Lower leg skin (tissue), 4 donors: ENCODE data around the gene SPEF1. TPM values are rescaled to one million over a fixed set of nuclear protein-coding genes. Genes with fewer than 3 reads are reported as not detected.
A peak's percentile ranks its signal among the peaks of the same experiment; 100 is the strongest.

Source experiments
- DNase-seq, 2 donors: peaks; one replicate each; pipeline ENCODE4 v3.0.0-alpha.2; 2019; ENCODE audit warnings: low spot score in 2 of 2
- H3K4me3 ChIP-seq: fragments of 200-600 bp; sonication (generic); 2 replicates; pipeline ENCODE4 v1.5.1; 2017; ENCODE audit warnings: mild to moderate bottlenecking, low read depth; ENCODE audit not compliant: poor library complexity, severe bottlenecking
- CTCF ChIP-seq, 3 donors: fragments of 450-650 bp; IDR thresholded peaks; one replicate each; pipeline ENCODE4 v1.5.1; 2016; ENCODE audit warnings: antibody characterized with exemption in 3 of 3, mild to moderate bottlenecking in 3 of 3, moderate library complexity in 2 of 3
- POLR2A ChIP-seq, 2 donors: fragments of 450-650 bp; IDR thresholded peaks; one replicate each; pipeline ENCODE4 v1.6.1; 2016 to 2017; ENCODE audit warnings: antibody characterized with exemption in 2 of 2, mild to moderate bottlenecking in 1 of 2, moderate library complexity in 1 of 2
- WGBS, 2 donors: methylation state at CpG; one replicate each; pipeline ENCODE4 v1.1.5; 2018; 5-methylcytosine and 5-hydroxymethylcytosine counted together
- intact Hi-C: fragments of 100-400 bp; cut with DNase I; formaldehyde crosslinking; loops from one replicate; pipeline ENCODE4 v1.15.0; 2023; ENCODE audit warnings: low total_unique reads
- total RNA-seq, 4 donors: library from RNA; depleted of rRNA; stranded (reverse); fragments of >200 nt; gene quantifications; one replicate each; pipeline ENCODE4 v1.1.0, GENCODE V29; 2016

SPEF1 gene
- total RNA-seq, 4 donors from 2014 or later: 0.13 TPM; not detected in 3

DNA sequence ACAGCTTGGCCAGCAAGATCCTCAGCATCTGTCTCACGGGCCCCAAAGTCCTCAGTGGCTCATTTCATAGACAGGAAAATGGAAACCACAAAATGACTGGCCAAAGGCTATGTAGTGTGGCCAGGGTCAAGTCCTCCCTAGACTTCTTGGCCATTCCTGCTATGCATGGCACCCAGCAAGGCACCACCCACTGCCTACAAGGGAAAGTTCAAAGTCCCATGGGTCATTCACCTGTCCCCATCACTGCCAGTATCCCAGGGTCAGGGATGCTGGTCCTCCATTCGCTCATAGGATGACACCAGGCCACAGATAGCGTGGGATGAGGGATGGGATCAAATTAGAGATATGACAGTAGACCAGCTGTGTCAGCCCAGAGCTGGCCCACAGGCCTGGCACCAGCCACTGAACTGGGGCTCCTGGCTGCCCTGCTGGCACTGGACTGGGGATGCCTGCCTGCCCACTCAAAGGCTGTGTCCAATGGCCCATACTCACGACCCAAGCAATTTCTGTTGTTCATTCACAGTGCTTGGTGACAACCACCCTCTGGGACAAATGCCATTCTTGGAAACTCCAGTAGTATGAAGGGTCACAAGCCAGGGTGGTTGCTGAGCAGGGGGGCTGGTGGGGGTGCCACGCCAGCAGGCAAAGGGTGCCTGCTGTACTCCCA is 25.3 kb downstream of the SPEF1 start:
- no peak for DNase-seq
- 81 to 94% methylated on average over 4 of the region's 5 CpGs for WGBS, 2 donors
- TF ChIP-seq POLR2A (IDR thresholded peaks at IDR 0.05) (no peak), CTCF (IDR thresholded peaks at IDR 0.05) (no peak)
- no peak overlapping the region for H3K4me3 ChIP-seq
- intact Hi-C loops: no loop called here

DNA sequence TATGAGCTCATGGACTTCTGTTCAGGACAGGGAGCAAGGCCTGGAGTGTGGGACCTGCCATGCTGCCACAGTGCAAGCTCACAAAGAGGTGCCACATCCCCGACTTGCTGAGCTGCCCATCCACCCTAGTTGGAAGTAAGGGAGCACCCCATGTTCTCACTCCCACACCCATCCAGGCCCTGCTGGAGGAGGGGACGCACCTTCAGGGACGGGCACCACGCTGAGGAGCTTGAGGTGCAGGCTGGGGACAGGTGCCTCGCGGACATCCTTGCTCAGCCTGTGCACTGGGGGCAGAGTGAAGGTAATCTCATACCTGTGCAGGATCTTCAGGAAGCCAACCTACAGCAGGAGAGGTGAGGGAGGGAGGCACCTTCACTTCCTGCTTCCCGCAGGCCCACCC is 26.0 kb downstream of the SPEF1 start:
- 80 to 87% methylated on average over 7 of the region's 7 CpGs for WGBS, 2 donors
- no peak for TF ChIP-seq POLR2A (IDR thresholded peaks at IDR 0.05)
- TF ChIP-seq CTCF (IDR thresholded peaks at IDR 0.05): no peak

DNA sequence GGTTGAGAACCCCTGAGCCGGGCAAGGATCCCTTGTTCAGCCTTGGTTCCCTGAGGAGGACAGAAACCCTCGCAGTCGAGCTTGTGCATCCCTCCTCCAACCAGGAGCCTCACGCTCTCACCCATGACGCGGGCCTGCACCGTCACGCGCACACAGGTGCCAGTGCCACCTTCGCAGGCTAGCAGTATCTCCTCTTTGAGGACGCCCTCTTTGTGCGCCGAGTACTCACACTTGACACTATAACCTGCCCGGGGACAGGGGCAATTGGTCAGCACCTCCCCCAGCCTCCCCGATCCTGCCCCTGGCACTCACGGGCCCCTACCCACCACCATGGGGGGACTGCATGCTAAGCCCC is 27.0 kb downstream of the SPEF1 start:
- TF ChIP-seq CTCF (IDR thresholded peaks at IDR 0.05) (no peak), POLR2A (IDR thresholded peaks at IDR 0.05) (no peak)
- DNase-seq: no peak
- intact Hi-C loops: no loop called here
- H3K4me3 ChIP-seq: no peak overlapping the region
- 85% methylated on average over 15 to 16 of the region's 16 CpGs for WGBS, 2 donors

More for the DNA sequence above, 26.0 kb downstream of the SPEF1 start:
- DNase-seq: no peak
- intact Hi-C loops: no loop called here
- no peak overlapping the region for H3K4me3 ChIP-seq

DNA sequence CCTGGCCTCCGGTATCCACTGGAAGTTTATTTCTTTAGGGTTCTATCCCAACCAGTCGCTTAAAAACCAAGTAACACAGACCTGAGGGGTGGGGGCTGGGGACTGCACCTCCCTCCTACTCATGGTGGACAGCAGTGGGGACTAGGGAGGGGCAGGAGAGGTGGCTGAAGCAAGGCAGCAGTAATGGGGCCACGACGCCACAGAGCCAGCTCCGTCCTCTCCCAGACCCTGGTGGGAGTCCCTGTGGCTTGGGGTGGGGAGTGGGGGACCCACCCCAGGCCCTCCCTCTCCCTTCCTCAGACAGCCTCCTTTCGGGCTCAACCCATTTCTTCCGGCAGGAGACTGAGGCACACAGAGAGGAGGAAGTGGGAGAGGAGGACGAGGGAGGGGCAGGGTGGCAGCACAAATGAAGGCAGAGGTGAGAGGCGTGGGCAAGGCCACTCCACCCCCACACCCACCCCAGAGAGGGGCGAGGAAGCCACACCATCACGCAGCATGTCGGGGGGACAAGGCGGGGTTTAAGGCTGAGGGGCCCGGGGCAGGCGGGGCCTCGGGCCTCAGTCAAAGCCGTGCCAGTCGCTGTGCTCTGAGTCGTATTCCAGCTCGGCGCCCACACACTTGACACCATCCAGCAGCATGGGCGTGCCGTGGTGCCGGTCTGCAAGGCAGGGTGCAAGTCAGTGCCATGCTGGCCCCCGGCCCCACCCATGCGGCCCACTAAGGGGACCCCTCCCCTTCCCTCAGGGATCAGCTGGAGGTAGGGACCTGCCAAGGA is 27.6 kb downstream of the SPEF1 start:
- TF ChIP-seq CTCF (IDR thresholded peaks at IDR 0.05): no peak
- TF ChIP-seq POLR2A (IDR thresholded peaks at IDR 0.05): no peak
- no peak for DNase-seq
- no peak overlapping the region for H3K4me3 ChIP-seq
- WGBS, 2 donors: 64 to 81% methylated on average over 13 to 26 of the region's 26 CpGs
- intact Hi-C loops: no loop called here

DNA sequence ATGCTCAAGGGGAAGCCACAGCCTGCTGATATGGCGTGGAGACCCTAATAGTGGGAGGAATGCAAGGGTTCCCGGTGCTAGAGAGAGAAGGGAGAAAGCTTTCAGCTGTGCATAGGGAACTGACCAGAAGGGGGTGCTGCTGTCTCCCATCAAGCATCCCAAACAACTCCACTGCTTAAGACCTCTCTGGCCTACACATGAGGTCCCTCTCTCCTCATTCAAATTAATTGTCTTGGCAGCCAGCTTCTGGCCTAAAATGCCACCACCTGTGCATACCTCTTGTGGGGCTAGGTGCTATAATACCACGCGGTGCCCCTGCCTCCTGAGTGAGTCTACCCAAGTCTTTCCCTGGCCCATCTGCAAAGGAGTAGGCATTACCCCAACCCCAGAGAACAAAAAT is 28.1 kb downstream of the SPEF1 start:
- DNase-seq: peak in 1 of 2 donors; percentile 57
- TF ChIP-seq POLR2A (IDR thresholded peaks at IDR 0.05): no peak
- TF ChIP-seq CTCF (IDR thresholded peaks at IDR 0.05): no peak
- 44 to 47% methylated on average over 4 of the region's 4 CpGs for whole genome bisulfite sequencing, 2 donors
- intact Hi-C loops: no loop called here
- H3K4me3 ChIP-seq: no peak overlapping the region
